ENCODE measurements around the gene RNF215. TPM values are rescaled to one million over a fixed set of nuclear protein-coding genes. Genes with fewer than 3 reads are reported as not detected.

The RNF215 gene
- polyA plus RNA-seq, 1 experiment, result 15.8 TPM

- ChIA-PET POLR2A (no interaction called here), CTCF (no interaction called here)
- Histone ChIP-seq H3K27me3 (ENCODE audit: control insufficient read depth, insufficient read depth, low read length) (no peaks in the 10 kb centered on the region), H3K36me3 (ENCODE audit: control insufficient read depth, insufficient read depth, low read length) (peaks cover 5% of the 10 kb centered on the region), H3K4me3 (ENCODE audit: low read depth, low read length) (no peak overlapping the region)
- no peak for DNase-seq (ENCODE audit: low read depth)
- TF ChIP-seq CTCF (IDR thresholded peaks at IDR 0.05; ENCODE audit: insufficient read depth, low read depth, low read length), result no peak
Measured at GRCh38 chr22:30370641-30371230, 16.5 kb downstream of the RNF215 start.

- ChIA-PET POLR2A (no interaction called here), CTCF (interaction anchor here (1.2 kb wide), 2 partner anchors 17 to 82 kb away, joined by 3 to 4 read pairs; no protein-coding TSS in a partner anchor)
- TF ChIP-seq CTCF (IDR thresholded peaks at IDR 0.05; ENCODE audit: insufficient read depth, low read depth, low read length), result no peak
- Histone ChIP-seq H3K36me3 (ENCODE audit: control insufficient read depth, insufficient read depth, low read length) (peaks cover 5% of the 10 kb centered on the region), H3K27me3 (ENCODE audit: control insufficient read depth, insufficient read depth, low read length) (no peaks in the 10 kb centered on the region), H3K4me3 (ENCODE audit: low read depth, low read length) (no peak overlapping the region)
- DNase-seq (ENCODE audit: low read depth), result no peak
Measured at GRCh38 chr22:30368420-30368819, 18.8 kb downstream of the RNF215 start.

GRCh38 chr22:30365891-30366290 is 21.3 kb downstream of the RNF215 start:
- Histone ChIP-seq H3K4me3 (ENCODE audit: low read depth, low read length) (no peak overlapping the region), H3K36me3 (ENCODE audit: control insufficient read depth, insufficient read depth, low read length) (peaks cover 5% of the 10 kb centered on the region), H3K27me3 (ENCODE audit: control insufficient read depth, insufficient read depth, low read length) (no peaks in the 10 kb centered on the region)
- no peak for DNase-seq (ENCODE audit: low read depth)
- TF ChIP-seq CTCF (IDR thresholded peaks at IDR 0.05; ENCODE audit: insufficient read depth, low read depth, low read length), result no peak
- CTCF ChIA-PET, result interaction anchor here (1.4 to 2.6 kb wide), 2 partner anchors 78 to 111 kb away, joined by 4 to 7 read pairs; no protein-coding TSS in a partner anchor
- POLR2A ChIA-PET, result no interaction called here

- H3K4me3 ChIP-seq (ENCODE audit: low read depth, low read length), result no peak overlapping the region
- TF ChIP-seq CTCF (IDR thresholded peaks at IDR 0.05; ENCODE audit: insufficient read depth, low read depth, low read length), result no peak
- no peak for DNase-seq (ENCODE audit: low read depth)
- ChIA-PET POLR2A (no interaction called here), CTCF (interaction anchor here (1.2 kb wide), 1 partner anchor 75 kb away, joined by 4 read pairs; no protein-coding TSS in a partner anchor)
- peaks cover 5% of the 10 kb centered on the region for H3K36me3 ChIP-seq (ENCODE audit: control insufficient read depth, insufficient read depth, low read length)
- no peaks in the 10 kb centered on the region for H3K27me3 ChIP-seq (ENCODE audit: control insufficient read depth, insufficient read depth, low read length)
Measured at GRCh38 chr22:30362651-30363281, 24.4 kb downstream of the RNF215 start.

- no peak for DNase-seq (ENCODE audit: low read depth)
- H3K4me3 ChIP-seq (ENCODE audit: low read depth, low read length), result no peak overlapping the region
- CTCF ChIA-PET, result no interaction called here
- no peaks in the 10 kb centered on the region for H3K27me3 ChIP-seq (ENCODE audit: control insufficient read depth, insufficient read depth, low read length)
- TF ChIP-seq CTCF (IDR thresholded peaks at IDR 0.05; ENCODE audit: insufficient read depth, low read depth, low read length), result no peak
- H3K36me3 ChIP-seq (ENCODE audit: control insufficient read depth, insufficient read depth, low read length), result peaks cover 5% of the 10 kb centered on the region
- POLR2A ChIA-PET, result no interaction called here
Measured at GRCh38 chr22:30361916-30362650, 25.1 kb downstream of the RNF215 start.
